PC-9 (cell line): ENCODE data around the gene THADA. TPM values are rescaled to one million over a fixed set of nuclear protein-coding genes. Genes with fewer than 3 reads are reported as not detected.

Experiments
- BruUV-seq: library from RNA; stranded (reverse); fragments of 400-500 nt; replicated peaks from 2 replicates; lab custom pipeline; 2021; lab: Mats Ljungman, UMichigan
- CTCF ChIA-PET: fragments of 300-600 bp; sonication (Branson Sonifier 250); formaldehyde crosslinking; loops from one replicate; lab custom pipeline; 2022; ENCODE audit warnings: antibody characterized with exemption; lab: Charles Lee
- POLR2A ChIA-PET: fragments of 300-600 bp; sonication (Branson Sonifier 250); formaldehyde crosslinking; loops from one replicate; lab custom pipeline; 2022; ENCODE audit warnings: antibody characterized with exemption; ENCODE audit not compliant: unreplicated experiment; lab: Charles Lee
- DNase-seq, 2 experiments: peaks; one replicate each; pipeline versions ENCODE4 v3.0.0 to v3.0.0-alpha.2; 2015 to 2022; ENCODE audit warnings: mixed read lengths in 1 of 2
- H2AFZ ChIP-seq: fragments of 200-600 bp; sonication (generic); 2 replicates; pipeline ENCODE4 v1.8.1; 2017; ENCODE audit warnings: antibody characterized with exemption
- H3F3A ChIP-seq: fragments of 200-600 bp; sonication (generic); 2 replicates; pipeline ENCODE4 v1.8.1; 2017; ENCODE audit warnings: antibody characterized with exemption, mild to moderate bottlenecking, low read depth; ENCODE audit not compliant: insufficient read depth
- H3K27ac ChIP-seq: fragments of 200-600 bp; sonication (generic); 2 replicates; pipeline ENCODE4 v1.6.1; 2016; ENCODE audit warnings: mixed run types
- H3K27me3 ChIP-seq: fragments of 200-600 bp; sonication (generic); 2 replicates; pipeline ENCODE4 v1.6.1; 2016; ENCODE audit warnings: low read depth, mixed run types; ENCODE audit not compliant: insufficient read depth
- H3K36me3 ChIP-seq: fragments of 200-600 bp; sonication (generic); 2 replicates; pipeline ENCODE4 v1.6.1; 2016; ENCODE audit warnings: low read depth, mixed run types
- H3K4me1 ChIP-seq: fragments of 200-600 bp; sonication (generic); replicated peaks from 2 replicates; pipeline ENCODE4 v1.6.1; 2016; ENCODE audit warnings: mixed run types; ENCODE audit not compliant: insufficient read depth
- H3K4me2 ChIP-seq: fragments of 200-600 bp; sonication (generic); 2 replicates; pipeline ENCODE4 v1.6.1; 2017; ENCODE audit warnings: mixed run types
- H3K4me3 ChIP-seq: fragments of 200-600 bp; sonication (generic); 2 replicates; pipeline ENCODE4 v1.6.1; 2016; ENCODE audit warnings: mixed run types
- H3K79me2 ChIP-seq: fragments of 200-600 bp; sonication (generic); 2 replicates; pipeline ENCODE4 v1.6.1; 2017; ENCODE audit warnings: low read depth, mixed run types
- H3K9me2 ChIP-seq: fragments of 200-600 bp; sonication (generic); 2 replicates; pipeline ENCODE4 v1.8.1; 2017; ENCODE audit warnings: mild to moderate bottlenecking; ENCODE audit not compliant: insufficient read depth
- H3K9me3 ChIP-seq: fragments of 200-600 bp; sonication (generic); 2 replicates; pipeline ENCODE4 v1.8.1; 2016; ENCODE audit warnings: low read depth; ENCODE audit not compliant: insufficient read depth
- H4K20me1 ChIP-seq: fragments of 200-600 bp; sonication (generic); 2 replicates; pipeline ENCODE4 v1.8.1; 2017; ENCODE audit not compliant: insufficient read depth
- EZH2 ChIP-seq: fragments of 200-600 bp; sonication (generic); IDR thresholded peaks from 2 replicates; pipeline ENCODE4 v1.8.0; 2017; ENCODE audit warnings: antibody characterized with exemption, low read depth
- intact Hi-C: fragments of 100-400 bp; cut with micrococcal nuclease; formaldehyde crosslinking; loops from one replicate; pipeline ENCODE4 v1.10.0; 2022; ENCODE audit not compliant: unreplicated experiment
- total RNA-seq: library from RNA; stranded (reverse); gene quantifications from 2 replicates; pipeline ENCODE4 v1.2.3, GENCODE V29; 2021
- TF ChIP-seq, protein P1 (sequence below): fragments of 200-600 bp; sonication (generic); conservative IDR thresholded peaks from 2 replicates; pipeline ENCODE4 v1.6.1; 2017; ENCODE audit warnings: mixed run types, antibody characterized with exemption, mild to moderate bottlenecking, moderate library complexity

Gene THADA
- total RNA-seq, 1 experiment from 2014 or later = 28.1 TPM

DNA sequence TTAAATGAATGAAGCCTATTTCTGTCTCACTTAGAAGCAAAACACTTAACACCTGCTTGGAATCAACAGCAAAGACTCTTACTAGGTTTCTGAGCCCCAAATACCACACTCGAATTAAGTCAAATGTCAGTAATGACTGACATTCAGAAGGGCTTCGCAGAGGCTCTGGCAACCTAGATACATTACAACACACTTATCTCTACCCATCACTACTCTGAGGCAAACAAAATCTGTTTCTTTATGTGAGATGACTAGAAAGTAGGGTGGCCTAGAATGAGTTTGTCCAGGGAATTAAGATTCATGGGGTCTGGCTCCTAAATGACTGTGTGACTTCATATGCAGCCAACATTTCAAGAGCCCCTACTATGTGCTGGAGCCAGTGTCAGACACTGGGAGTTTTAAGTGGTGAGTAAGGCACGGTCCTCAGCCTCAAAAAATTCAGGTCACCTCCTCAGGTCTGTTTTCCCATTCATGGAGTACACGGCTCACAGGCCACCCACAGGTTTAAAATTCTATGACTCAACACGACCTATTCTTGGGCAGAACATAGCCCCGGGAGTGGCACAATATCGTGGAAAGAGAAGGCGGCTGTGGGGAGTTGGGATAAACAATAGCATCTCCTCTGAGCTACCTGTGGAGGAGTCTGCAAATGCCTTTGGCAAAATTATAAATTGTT lies 219.2 kb downstream of the THADA start:
- H3K36me3 ChIP-seq = 0 out of 2 replicates have a peak, but pooled peaks cover 7% of the 10 kb centered on the region
- ChIA-PET POLR2A (interaction anchor here (0.7 kb wide), 1 partner anchor 41 kb away, joined by 5 read pairs; no protein-coding TSS in a partner anchor), CTCF (no interaction called here)
- H3K4me1 ChIP-seq = no peaks in the 10 kb centered on the region
- intact Hi-C loops = no loop called here
- no peaks in the 10 kb centered on the region for H3K27me3 ChIP-seq
- peaks cover 3% of the 10 kb centered on the region; the same call in 1 of the 2 replicates for H3K9me2 ChIP-seq
- TF ChIP-seq, protein P1, sequence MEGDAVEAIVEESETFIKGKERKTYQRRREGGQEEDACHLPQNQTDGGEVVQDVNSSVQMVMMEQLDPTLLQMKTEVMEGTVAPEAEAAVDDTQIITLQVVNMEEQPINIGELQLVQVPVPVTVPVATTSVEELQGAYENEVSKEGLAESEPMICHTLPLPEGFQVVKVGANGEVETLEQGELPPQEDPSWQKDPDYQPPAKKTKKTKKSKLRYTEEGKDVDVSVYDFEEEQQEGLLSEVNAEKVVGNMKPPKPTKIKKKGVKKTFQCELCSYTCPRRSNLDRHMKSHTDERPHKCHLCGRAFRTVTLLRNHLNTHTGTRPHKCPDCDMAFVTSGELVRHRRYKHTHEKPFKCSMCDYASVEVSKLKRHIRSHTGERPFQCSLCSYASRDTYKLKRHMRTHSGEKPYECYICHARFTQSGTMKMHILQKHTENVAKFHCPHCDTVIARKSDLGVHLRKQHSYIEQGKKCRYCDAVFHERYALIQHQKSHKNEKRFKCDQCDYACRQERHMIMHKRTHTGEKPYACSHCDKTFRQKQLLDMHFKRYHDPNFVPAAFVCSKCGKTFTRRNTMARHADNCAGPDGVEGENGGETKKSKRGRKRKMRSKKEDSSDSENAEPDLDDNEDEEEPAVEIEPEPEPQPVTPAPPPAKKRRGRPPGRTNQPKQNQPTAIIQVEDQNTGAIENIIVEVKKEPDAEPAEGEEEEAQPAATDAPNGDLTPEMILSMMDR = no peak
- no peak for TF ChIP-seq EZH2
- BruUV-seq = no TSS peak
- H3K4me2 ChIP-seq = no peak overlapping the region
- DNase-seq = no peak
- no peak overlapping the region for H2AFZ ChIP-seq
- H3K9me3 ChIP-seq = no peaks in the 10 kb centered on the region
- no peak overlapping the region for H3K27ac ChIP-seq
- H3K4me3 ChIP-seq = no peak overlapping the region
- no peaks in the 10 kb centered on the region for H3K79me2 ChIP-seq
- H4K20me1 ChIP-seq = no peaks in the 10 kb centered on the region
- 0 out of 2 replicates have a peak, but pooled peaks cover 5% of the 10 kb centered on the region for H3F3A ChIP-seq

DNA sequence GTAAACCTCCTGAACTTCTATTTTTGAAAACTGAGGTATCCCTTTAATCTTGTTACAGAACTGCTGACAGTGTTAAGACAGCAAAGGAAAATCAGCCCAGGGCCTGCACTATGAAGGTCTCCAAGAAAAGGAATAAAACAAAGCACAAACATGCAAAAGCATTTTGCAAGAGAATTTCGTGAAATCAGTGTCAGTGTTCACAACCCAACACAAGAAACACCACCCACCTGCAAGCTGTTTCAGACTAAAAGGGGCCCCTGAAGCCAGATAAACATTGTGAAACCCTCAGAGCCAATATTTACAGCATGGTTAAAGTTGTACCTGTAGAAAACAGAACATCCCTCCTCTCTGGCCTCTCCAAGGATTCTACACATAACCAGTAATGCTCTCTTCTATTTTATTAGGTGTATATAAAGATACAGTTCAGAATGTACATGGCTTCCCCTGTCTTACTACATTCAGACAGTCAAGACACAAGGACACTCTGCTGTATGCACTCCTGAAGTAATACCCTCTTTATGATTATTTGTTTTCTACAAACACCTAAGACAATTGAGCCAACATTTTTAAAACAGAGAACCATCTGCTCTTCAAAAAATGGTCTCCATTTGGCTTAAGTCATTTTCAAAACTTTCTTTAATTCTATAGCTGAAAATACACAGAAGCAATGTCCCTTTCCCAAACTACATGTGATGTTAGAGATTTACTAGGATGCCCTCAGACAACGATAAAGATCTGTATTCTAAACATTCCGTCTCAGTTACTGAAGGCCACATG lies 219.9 kb downstream of the THADA start:
- H3K4me3 ChIP-seq = no peak overlapping the region
- H3K79me2 ChIP-seq = no peaks in the 10 kb centered on the region
- H3K9me2 ChIP-seq = peaks cover 3% of the 10 kb centered on the region; the same call in 1 of the 2 replicates
- no peak for TF ChIP-seq EZH2
- TF ChIP-seq, protein P1 = no peak
- no peaks in the 10 kb centered on the region for H4K20me1 ChIP-seq
- H3K27me3 ChIP-seq = no peaks in the 10 kb centered on the region
- H3K27ac ChIP-seq = no peak overlapping the region
- BruUV-seq = no TSS peak
- H3K9me3 ChIP-seq = no peaks in the 10 kb centered on the region
- POLR2A ChIA-PET = interaction anchor here (0.5 to 0.7 kb wide), 2 partner anchors 42 to 100 kb away, joined by 5 to 7 read pairs; no protein-coding TSS in a partner anchor
- H3F3A ChIP-seq = 0 out of 2 replicates have a peak, but pooled peaks cover 5% of the 10 kb centered on the region
- 0 out of 2 replicates have a peak, but pooled peaks cover 7% of the 10 kb centered on the region for H3K36me3 ChIP-seq
- H3K4me1 ChIP-seq = no peaks in the 10 kb centered on the region
- intact Hi-C loops = no loop called here
- CTCF ChIA-PET = interaction anchor here (0.5 kb wide), 1 partner anchor 11 kb away, joined by 3 read pairs; no protein-coding TSS in a partner anchor
- DNase-seq = no peak
- no peak overlapping the region for H2AFZ ChIP-seq
- H3K4me2 ChIP-seq = no peak overlapping the region

DNA sequence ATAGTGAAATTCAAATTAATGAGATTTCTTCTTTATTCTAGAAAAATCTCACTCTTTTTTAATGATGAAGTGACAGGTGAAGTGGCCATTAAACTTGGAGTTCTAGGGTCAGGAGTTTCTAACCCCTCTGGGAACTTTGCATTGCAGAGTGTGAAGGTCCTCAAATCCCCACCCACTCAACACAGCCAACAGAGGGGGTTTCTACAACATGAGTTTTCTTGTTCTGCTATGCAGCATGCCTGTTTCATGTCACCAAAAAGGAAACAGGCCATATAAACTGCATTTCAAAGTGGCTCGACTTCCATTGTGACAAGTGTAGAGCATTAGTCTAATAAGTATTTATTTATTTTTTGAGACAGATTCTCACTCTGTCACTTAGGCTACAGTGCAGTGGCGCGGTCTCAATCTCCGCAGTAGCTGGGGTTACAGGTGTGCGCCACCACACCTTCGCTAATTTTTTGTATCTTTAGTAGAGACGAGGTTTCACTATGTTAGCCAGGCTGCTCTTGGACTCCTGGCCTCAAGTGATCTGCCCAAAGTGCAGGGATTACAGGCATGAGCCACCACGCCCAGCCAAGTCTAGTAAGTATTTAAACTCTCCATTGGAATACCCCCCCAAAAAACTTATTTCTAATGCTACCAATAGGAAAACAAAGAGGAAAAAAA lies 223.3 kb downstream of the THADA start:
- no peak for DNase-seq
- Histone ChIP-seq H3K27ac (no peak overlapping the region), H3K9me2 (peaks cover 3% of the 10 kb centered on the region; the same call in 1 of the 2 replicates), H3K9me3 (no peaks in the 10 kb centered on the region), H2AFZ (no peak overlapping the region), H3K4me3 (no peak overlapping the region), H3K27me3 (no peaks in the 10 kb centered on the region), H3K79me2 (no peaks in the 10 kb centered on the region), H3K36me3 (no peaks in the 10 kb centered on the region), H3K4me2 (no peak overlapping the region), H4K20me1 (no peaks in the 10 kb centered on the region), H3F3A (no peaks in the 10 kb centered on the region), H3K4me1 (no peaks in the 10 kb centered on the region)
- no TSS peak for BruUV-seq
- ChIA-PET POLR2A (interaction anchor here (0.6 kb wide), 1 partner anchor 536 kb away, joined by 7 read pairs; no protein-coding TSS in a partner anchor), CTCF (no interaction called here)
- intact Hi-C loops = no loop called here
- TF ChIP-seq, protein P1 = no peak
- no peak for TF ChIP-seq EZH2
